Mesenchymal stem cell (in vitro differentiated cells and primary cell): ENCODE data around the gene TM4SF18.

Experiments used
- DNase-seq: peaks from one replicate; pipeline ENCODE4 v3.0.0-alpha.2; 2013
- H2AFZ ChIP-seq: one replicate; pipeline ENCODE4 v1.6.1; 2013; ENCODE audit warnings: low read depth, mild to moderate bottlenecking, control low read depth, inconsistent platforms, low read length, moderate library complexity
- H2AK5ac ChIP-seq: 2 replicates; pipeline ENCODE4 v1.6.1; 2013; ENCODE audit warnings: low read length, moderate library complexity, mild to moderate bottlenecking, inconsistent platforms; ENCODE audit not compliant: severe bottlenecking
- H2BK120ac ChIP-seq: one replicate; pipeline ENCODE4 v1.6.1; 2013; ENCODE audit warnings: low read depth, mild to moderate bottlenecking, inconsistent platforms, low read length, moderate library complexity
- H2BK12ac ChIP-seq, 2 experiments: one replicate each; pipeline ENCODE4 v1.6.1; 2013; ENCODE audit warnings: inconsistent platforms in 2 of 2, low read length in 2 of 2, mild to moderate bottlenecking in 2 of 2, moderate library complexity in 2 of 2, control low read depth in 1 of 2
- H2BK15ac ChIP-seq: one replicate; pipeline ENCODE4 v1.6.1; 2013; ENCODE audit warnings: mild to moderate bottlenecking, low read depth, inconsistent platforms; ENCODE audit not compliant: poor library complexity, severe bottlenecking
- H2BK5ac ChIP-seq: 2 replicates; pipeline ENCODE4 v1.6.1; 2013; ENCODE audit warnings: low read depth, mild to moderate bottlenecking, low read length, control low read depth, inconsistent platforms; ENCODE audit not compliant: poor library complexity, severe bottlenecking
- H3K14ac ChIP-seq, 2 experiments: one replicate each; pipeline ENCODE4 v1.6.1; 2013; ENCODE audit warnings: inconsistent platforms in 2 of 2, low read length in 2 of 2, control low read depth in 1 of 2, mild to moderate bottlenecking in 1 of 2, moderate library complexity in 1 of 2
- H3K18ac ChIP-seq, 2 experiments: one replicate each; pipeline ENCODE4 v1.6.1; 2013; ENCODE audit warnings: inconsistent platforms in 2 of 2, low read length in 2 of 2, control low read depth in 1 of 2, low read depth in 1 of 2, mild to moderate bottlenecking in 1 of 2
- H3K23ac ChIP-seq, 2 experiments: one replicate each; pipeline ENCODE4 v1.6.1; 2013; ENCODE audit warnings: inconsistent platforms in 2 of 2, low read length in 2 of 2, mild to moderate bottlenecking in 2 of 2, moderate library complexity in 2 of 2, control low read depth in 1 of 2
- H3K27ac ChIP-seq: 2 replicates; pipeline ENCODE4 v1.5.1; 2013; ENCODE audit warnings: mild to moderate bottlenecking, moderate library complexity, low read length, control low read depth, inconsistent platforms; ENCODE audit not compliant: poor library complexity, severe bottlenecking
- H3K27me3 ChIP-seq, 2 experiments: 2 replicates each; pipeline versions ENCODE4 v1.6.1 to v1.7.0; 2013; ENCODE audit warnings: low read length in 2 of 2, mild to moderate bottlenecking in 2 of 2, moderate library complexity in 2 of 2, control low read depth in 1 of 2, inconsistent platforms in 1 of 2; ENCODE audit not compliant: control insufficient read depth in 1 of 2, insufficient read depth in 1 of 2
- H3K36me3 ChIP-seq, 2 experiments: 2 replicates each; pipeline versions ENCODE4 v1.6.1 to v1.7.0; 2013; ENCODE audit warnings: low read length in 2 of 2, control low read depth in 1 of 2, inconsistent platforms in 1 of 2, low read depth in 1 of 2, mild to moderate bottlenecking in 1 of 2; ENCODE audit not compliant: insufficient read depth in 2 of 2, control insufficient read depth in 1 of 2
- H3K4ac ChIP-seq, 2 experiments: one replicate each; pipeline ENCODE4 v1.6.1; 2013; ENCODE audit warnings: inconsistent platforms in 2 of 2, low read length in 2 of 2, mild to moderate bottlenecking in 2 of 2, moderate library complexity in 2 of 2, control low read depth in 1 of 2, low read depth in 1 of 2
- H3K4me1 ChIP-seq: 2 replicates; pipeline ENCODE4 v1.6.1; 2013; ENCODE audit warnings: low read depth, low read length, control low read depth; ENCODE audit not compliant: control insufficient read depth, insufficient read depth
- H3K4me2 ChIP-seq: 2 replicates; pipeline ENCODE4 v1.6.1; 2013; ENCODE audit warnings: low read length, mild to moderate bottlenecking, inconsistent platforms; ENCODE audit not compliant: poor library complexity, severe bottlenecking
- H3K4me3 ChIP-seq, 2 experiments: 2 replicates each; pipeline versions ENCODE4 v1.5.1 to v1.7.0; 2013; ENCODE audit warnings: low read length in 2 of 2, mild to moderate bottlenecking in 2 of 2, control low read depth in 1 of 2, low read depth in 1 of 2; ENCODE audit not compliant: insufficient read depth in 1 of 2
- H3K79me1 ChIP-seq: replicated peaks from 2 replicates; pipeline ENCODE4 v1.6.1; 2013; ENCODE audit warnings: mild to moderate bottlenecking, control low read depth, low read length, inconsistent platforms; ENCODE audit not compliant: poor library complexity, severe bottlenecking
- H3K9ac ChIP-seq: 2 replicates; pipeline ENCODE4 v1.7.0; 2013; ENCODE audit warnings: mild to moderate bottlenecking, low read length, moderate library complexity
- H3K9me3 ChIP-seq: 2 replicates; pipeline ENCODE4 v1.7.0; 2013; ENCODE audit warnings: mild to moderate bottlenecking, low read length; ENCODE audit not compliant: control insufficient read depth
- H4K8ac ChIP-seq: one replicate; pipeline ENCODE4 v1.6.1; 2013; ENCODE audit warnings: inconsistent platforms, mild to moderate bottlenecking, low read length, moderate library complexity
- H4K91ac ChIP-seq: one replicate; pipeline ENCODE4 v1.6.1; 2013; ENCODE audit warnings: mild to moderate bottlenecking, low read length, inconsistent platforms
- WGBS: methylation state at CpG from one replicate; pipeline ENCODE4 v1.1.7; 2013; ENCODE audit warnings: mixed read lengths; 5-methylcytosine and 5-hydroxymethylcytosine counted together

TM4SF18 gene

DNA sequence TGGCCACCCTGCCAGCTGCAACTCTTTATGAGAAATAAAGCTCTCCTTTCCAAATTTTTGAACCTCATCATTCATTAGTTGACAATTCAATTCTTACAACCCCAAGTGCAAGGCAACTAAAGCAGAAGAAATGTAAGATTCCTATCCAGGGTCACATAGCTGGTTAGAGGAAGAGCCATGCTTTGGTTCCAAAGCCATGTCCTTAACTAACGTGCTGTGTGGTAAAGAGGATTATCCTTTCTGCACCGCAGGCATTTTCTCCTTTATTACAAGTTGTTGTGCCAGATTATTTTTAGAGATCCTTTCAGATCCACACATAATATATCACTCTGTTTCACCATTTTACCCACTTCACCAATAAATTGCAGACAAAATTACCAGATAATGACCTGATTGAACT, 36.5 kb downstream of the TM4SF18 start:
- Histone ChIP-seq H3K4me1 (peaks cover 5% of the 10 kb centered on the region), H3K9ac (no peak overlapping the region), H3K79me1 (no peaks in the 10 kb centered on the region), H4K8ac (no peak overlapping the region), H2BK12ac (no peak overlapping the region), H2BK15ac (no peak overlapping the region), H3K36me3 (no peaks in the 10 kb centered on the region), H3K4me3 (no peak overlapping the region), H3K9me3 (no peaks in the 10 kb centered on the region), H3K4ac (no peak overlapping the region), H2AFZ (no peak overlapping the region), H2BK5ac (no peak overlapping the region), H3K27me3 (no peaks in the 10 kb centered on the region), H2BK120ac (no peak overlapping the region), H3K27ac (no peak overlapping the region), H3K4me2 (no peak overlapping the region), H3K14ac (no peak overlapping the region), H2AK5ac (no peak overlapping the region), H4K91ac (no peak overlapping the region), H3K18ac (no peak overlapping the region), H3K23ac (no peak overlapping the region)
- 100% methylated on average over 2 of the region's 2 CpGs for WGBS
- no peak for DNase-seq

DNA sequence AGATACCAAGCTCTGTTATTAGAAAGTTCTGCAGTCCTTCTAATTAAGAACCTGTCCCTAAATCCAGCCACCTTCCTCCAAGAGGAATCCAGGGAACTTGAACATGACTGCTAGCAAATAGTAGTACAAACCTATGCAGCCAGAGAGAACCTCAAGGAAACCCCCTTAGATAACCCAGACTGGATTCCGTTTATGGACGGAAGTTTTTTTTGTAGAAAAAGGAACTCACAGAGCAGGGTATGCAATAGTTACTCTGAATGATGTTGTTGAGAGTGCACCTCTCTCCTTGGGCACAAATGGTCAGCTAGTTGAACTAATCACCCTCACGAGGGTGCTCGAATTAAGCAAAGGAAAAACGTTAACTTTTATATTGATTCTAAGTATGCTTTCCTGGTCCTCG, 40.8 kb downstream of the TM4SF18 start:
- Histone ChIP-seq H3K4ac (no peak overlapping the region), H2BK120ac (no peak overlapping the region), H3K4me3 (no peak overlapping the region), H3K27me3 (no peaks in the 10 kb centered on the region), H3K79me1 (no peaks in the 10 kb centered on the region), H3K36me3 (no peaks in the 10 kb centered on the region), H2BK5ac (no peak overlapping the region), H2BK15ac (no peak overlapping the region), H3K18ac (no peak overlapping the region), H3K4me1 (no peaks in the 10 kb centered on the region), H3K9me3 (no peaks in the 10 kb centered on the region), H2BK12ac (no peak overlapping the region), H3K27ac (no peak overlapping the region), H3K4me2 (no peak overlapping the region), H3K23ac (no peak overlapping the region), H4K8ac (no peak overlapping the region), H3K9ac (no peak overlapping the region), H3K14ac (no peak overlapping the region), H2AK5ac (no peak overlapping the region), H4K91ac (no peak overlapping the region), H2AFZ (no peak overlapping the region)
- DNase-seq = no peak
- WGBS = 100% methylated on average over 3 of the region's 6 CpGs

- H4K8ac ChIP-seq = no peak overlapping the region
- H3K18ac ChIP-seq = no peak overlapping the region
- H2BK5ac ChIP-seq = no peak overlapping the region
- no peak overlapping the region for H3K27ac ChIP-seq
- no peak overlapping the region for H2BK120ac ChIP-seq
- no peaks in the 10 kb centered on the region for H3K79me1 ChIP-seq
- WGBS = 70% methylated on average over 2 of the region's 2 CpGs
- no peak overlapping the region for H3K9ac ChIP-seq
- H3K4me3 ChIP-seq = no peak overlapping the region
- H3K9me3 ChIP-seq = no peaks in the 10 kb centered on the region
- no peak overlapping the region for H4K91ac ChIP-seq
- H3K23ac ChIP-seq = no peak overlapping the region
- H3K14ac ChIP-seq = no peak overlapping the region
- DNase-seq = no peak
- H3K4me2 ChIP-seq = no peak overlapping the region
- H3K4me1 ChIP-seq = no peaks in the 10 kb centered on the region
- H3K36me3 ChIP-seq = no peaks in the 10 kb centered on the region
- no peak overlapping the region for H2BK12ac ChIP-seq
- H2AFZ ChIP-seq = no peak overlapping the region
- H2AK5ac ChIP-seq = no peak overlapping the region
- H3K4ac ChIP-seq = no peak overlapping the region
- no peak overlapping the region for H2BK15ac ChIP-seq
- no peaks in the 10 kb centered on the region for H3K27me3 ChIP-seq
These were observed 42.3 kb downstream of the TM4SF18 start for GRCh38 chr3:149291178-149291577.

DNA sequence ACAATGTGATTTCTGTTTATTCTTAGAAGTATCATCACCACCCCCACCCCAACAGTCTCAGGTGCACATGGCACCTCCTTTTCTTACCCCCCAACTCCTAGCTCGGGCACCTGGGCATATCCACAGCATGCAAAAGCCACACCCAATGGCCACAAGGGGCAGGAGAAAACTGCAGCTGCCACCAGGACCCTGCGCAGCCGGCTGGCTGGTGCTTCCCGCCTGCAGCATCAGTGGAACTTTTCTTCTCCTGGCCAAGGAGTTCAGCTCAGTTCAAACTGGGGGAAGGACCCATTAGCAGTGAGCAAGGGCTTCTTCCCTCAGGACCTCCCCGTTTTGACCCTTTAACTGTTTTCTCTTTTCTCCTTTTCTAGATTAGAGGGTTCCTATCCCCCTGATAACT, 44.8 kb downstream of the TM4SF18 start:
- Histone ChIP-seq H3K79me1 (no peaks in the 10 kb centered on the region), H3K9me3 (no peaks in the 10 kb centered on the region), H3K18ac (no peak overlapping the region), H3K4me2 (no peak overlapping the region), H3K23ac (no peak overlapping the region), H2BK120ac (no peak overlapping the region), H2BK12ac (no peak overlapping the region), H4K8ac (no peak overlapping the region), H3K36me3 (no peaks in the 10 kb centered on the region), H3K14ac (no peak overlapping the region), H3K9ac (no peak overlapping the region), H3K4me3 (no peak overlapping the region), H2BK5ac (no peak overlapping the region), H2AFZ (no peak overlapping the region), H3K27ac (no peak overlapping the region), H2AK5ac (no peak overlapping the region), H3K4ac (no peak overlapping the region), H3K27me3 (no peaks in the 10 kb centered on the region), H4K91ac (peak overlapping the region; percentile 25), H3K4me1 (no peaks in the 10 kb centered on the region), H2BK15ac (no peak overlapping the region)
- DNase-seq = no peak
- 85% methylated on average over 5 of the region's 5 CpGs for WGBS
